ENCODE results near the gene LMO1.

- TF ChIP-seq CTCF (IDR thresholded peaks at IDR 0.05 in 2 of 3, conservative IDR thresholded peaks at IDR 0.05 in 1 of 3; ENCODE audit: borderline replicate concordance in 1 of 3, insufficient read depth in 1 of 3, low read depth in 2 of 3, low read length in 2 of 3) (no peak), ELF1 (IDR thresholded peaks at IDR 0.05; ENCODE audit: borderline replicate concordance, low read depth) (no peak), MAX (IDR thresholded peaks at IDR 0.05) (no peak), EZH2 (IDR thresholded peaks at IDR 0.05) (no peak), POLR2A (IDR thresholded peaks at IDR 0.05; ENCODE audit: borderline replicate concordance, extremely low read depth, insufficient read depth, insufficient read length) (no peak)
Observed at GRCh38 chr11:8231979-8232378, 31.7 kb downstream of the LMO1 start.

Data from HCT116 (cell line).